GM12892 (cell line): ENCODE measurements around the gene TDRD5.

Experiments used
- POLR2A ChIP-seq: IDR thresholded peaks from 2 replicates; pipeline ENCODE4 v1.6.1; 2011; ENCODE audit warnings: low read depth, low read length, control low read depth
- POLR2AphosphoS5 ChIP-seq: IDR thresholded peaks from 2 replicates; pipeline ENCODE4 v1.6.1; 2011; ENCODE audit warnings: low read depth, low read length, control low read depth

- no peak for TF ChIP-seq POLR2A
- no peak for TF ChIP-seq POLR2AphosphoS5
Observed at GRCh38 chr1:179719272-179719671, 127.6 kb downstream of the TDRD5 start.
